ENCODE measurements around the gene LTN1. TPM values are rescaled to one million over a fixed set of nuclear protein-coding genes. Genes with fewer than 3 reads are reported as not detected.
A peak's percentile ranks its signal among the peaks of the same experiment; 100 is the strongest.

LTN1 gene
- total and polyA plus RNA-seq, 2 of the 13 experiments (the other 11 are each of a cell fraction or from before 2014, with no cell fraction given), result 6.7 to 24.6 TPM

GRCh38 chr21:29002442-29003144 lies 9.9 kb upstream of the LTN1 start (continued):
- TF ChIP-seq ZNF749 (CRISPR knock-in tag; IDR thresholded peaks at IDR 0.05; ENCODE audit: borderline replicate concordance) (no peak), KLF6 (CRISPR knock-in tag; IDR thresholded peaks at IDR 0.05) (peak; percentile 76; the same call in 1 of the 2 replicates), ZNF766 (CRISPR knock-in tag; IDR thresholded peaks at IDR 0.05; ENCODE audit: borderline replicate concordance) (peak; percentile 83; the same call in 1 of the 2 replicates), RNF2 (conservative IDR thresholded peaks at IDR 0.05; ENCODE audit: low read depth) (peak; percentile 91), FOXO1 (CRISPR knock-in tag; IDR thresholded peaks at IDR 0.05) (peak; percentile 62; the same call in 1 of the 2 replicates), ZNF740 (CRISPR knock-in tag; IDR thresholded peaks at IDR 0.05) (peak; percentile 38; the same call in 1 of the 2 replicates), ZNF230 (CRISPR knock-in tag; IDR thresholded peaks at IDR 0.05) (no peak), TOPORS (CRISPR knock-in tag; IDR thresholded peaks at IDR 0.05) (peak; percentile 73; the same call in 1 of the 2 replicates), KDM5A (IDR thresholded peaks at IDR 0.05; ENCODE audit: borderline replicate concordance, low read length) (peak; percentile 61; the same call in 1 of the 2 replicates), HOXA5 (CRISPR knock-in tag; IDR thresholded peaks at IDR 0.05) (0 out of 2 replicates have a peak, but pooled peaks have one; percentile 75), MTF2 (CRISPR knock-in tag; IDR thresholded peaks at IDR 0.05; ENCODE audit: borderline replicate concordance) (no peak), ZNF839 (CRISPR knock-in tag; IDR thresholded peaks at IDR 0.05; ENCODE audit: borderline replicate concordance) (peak; percentile 74; the same call in 1 of the 2 replicates), ZNF747 (CRISPR knock-in tag; IDR thresholded peaks at IDR 0.05; ENCODE audit: borderline replicate concordance) (peak; percentile 34; the same call in 1 of the 2 replicates), ZBTB43 (CRISPR knock-in tag; conservative IDR thresholded peaks at IDR 0.05) (peak; percentile 83), SAFB2 (CRISPR knock-in tag; IDR thresholded peaks at IDR 0.05; ENCODE audit: borderline replicate concordance, low read depth) (0 out of 2 replicates have a peak, but pooled peaks have one; percentile 27), CENPX (CRISPR knock-in tag; IDR thresholded peaks at IDR 0.05) (no peak), YY1 (IDR thresholded peaks at IDR 0.05; ENCODE audit: insufficient read depth, insufficient replicate concordance, low read depth, low read length) (peak; percentile 57), NKX3-1 (CRISPR knock-in tag; IDR thresholded peaks at IDR 0.05) (peak; percentile 93), SETDB1 (CRISPR knock-in tag; IDR thresholded peaks at IDR 0.05; ENCODE audit: borderline replicate concordance) (no peak), SMC3 (IDR thresholded peaks at IDR 0.05; ENCODE audit: low read length) (no peak), TEAD2 (CRISPR knock-in tag; IDR thresholded peaks at IDR 0.05) (no peak), MXI1 (IDR thresholded peaks at IDR 0.05; ENCODE audit: borderline replicate concordance, low read depth, low read length) (peak; percentile 89; the same call in 1 of the 3 replicates)
- TF ChIP-seq, protein P1, sequence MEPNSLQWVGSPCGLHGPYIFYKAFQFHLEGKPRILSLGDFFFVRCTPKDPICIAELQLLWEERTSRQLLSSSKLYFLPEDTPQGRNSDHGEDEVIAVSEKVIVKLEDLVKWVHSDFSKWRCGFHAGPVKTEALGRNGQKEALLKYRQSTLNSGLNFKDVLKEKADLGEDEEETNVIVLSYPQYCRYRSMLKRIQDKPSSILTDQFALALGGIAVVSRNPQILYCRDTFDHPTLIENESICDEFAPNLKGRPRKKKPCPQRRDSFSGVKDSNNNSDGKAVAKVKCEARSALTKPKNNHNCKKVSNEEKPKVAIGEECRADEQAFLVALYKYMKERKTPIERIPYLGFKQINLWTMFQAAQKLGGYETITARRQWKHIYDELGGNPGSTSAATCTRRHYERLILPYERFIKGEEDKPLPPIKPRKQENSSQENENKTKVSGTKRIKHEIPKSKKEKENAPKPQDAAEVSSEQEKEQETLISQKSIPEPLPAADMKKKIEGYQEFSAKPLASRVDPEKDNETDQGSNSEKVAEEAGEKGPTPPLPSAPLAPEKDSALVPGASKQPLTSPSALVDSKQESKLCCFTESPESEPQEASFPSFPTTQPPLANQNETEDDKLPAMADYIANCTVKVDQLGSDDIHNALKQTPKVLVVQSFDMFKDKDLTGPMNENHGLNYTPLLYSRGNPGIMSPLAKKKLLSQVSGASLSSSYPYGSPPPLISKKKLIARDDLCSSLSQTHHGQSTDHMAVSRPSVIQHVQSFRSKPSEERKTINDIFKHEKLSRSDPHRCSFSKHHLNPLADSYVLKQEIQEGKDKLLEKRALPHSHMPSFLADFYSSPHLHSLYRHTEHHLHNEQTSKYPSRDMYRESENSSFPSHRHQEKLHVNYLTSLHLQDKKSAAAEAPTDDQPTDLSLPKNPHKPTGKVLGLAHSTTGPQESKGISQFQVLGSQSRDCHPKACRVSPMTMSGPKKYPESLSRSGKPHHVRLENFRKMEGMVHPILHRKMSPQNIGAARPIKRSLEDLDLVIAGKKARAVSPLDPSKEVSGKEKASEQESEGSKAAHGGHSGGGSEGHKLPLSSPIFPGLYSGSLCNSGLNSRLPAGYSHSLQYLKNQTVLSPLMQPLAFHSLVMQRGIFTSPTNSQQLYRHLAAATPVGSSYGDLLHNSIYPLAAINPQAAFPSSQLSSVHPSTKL (CRISPR knock-in tag; IDR thresholded peaks at IDR 0.05), result peak; percentile 64
- TF ChIP-seq, protein P2, sequence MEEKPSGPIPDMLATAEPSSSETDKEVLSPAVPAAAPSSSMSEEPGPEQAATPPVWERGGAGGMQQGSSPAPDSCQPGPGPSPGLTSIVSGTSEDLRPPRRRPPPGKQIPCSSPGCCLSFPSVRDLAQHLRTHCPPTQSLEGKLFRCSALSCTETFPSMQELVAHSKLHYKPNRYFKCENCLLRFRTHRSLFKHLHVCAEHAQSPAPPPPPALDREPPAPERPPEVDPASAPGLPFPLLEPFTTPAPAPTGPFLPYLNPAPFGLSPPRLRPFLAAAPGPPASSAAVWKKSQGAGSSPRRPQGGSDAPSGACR (CRISPR knock-in tag; IDR thresholded peaks at IDR 0.05), result 0 out of 2 replicates have a peak, but pooled peaks have one; percentile 73

All from HepG2 (cell line).